Measurements from ENCODE around the gene GAS6.

Gene GAS6

DNA sequence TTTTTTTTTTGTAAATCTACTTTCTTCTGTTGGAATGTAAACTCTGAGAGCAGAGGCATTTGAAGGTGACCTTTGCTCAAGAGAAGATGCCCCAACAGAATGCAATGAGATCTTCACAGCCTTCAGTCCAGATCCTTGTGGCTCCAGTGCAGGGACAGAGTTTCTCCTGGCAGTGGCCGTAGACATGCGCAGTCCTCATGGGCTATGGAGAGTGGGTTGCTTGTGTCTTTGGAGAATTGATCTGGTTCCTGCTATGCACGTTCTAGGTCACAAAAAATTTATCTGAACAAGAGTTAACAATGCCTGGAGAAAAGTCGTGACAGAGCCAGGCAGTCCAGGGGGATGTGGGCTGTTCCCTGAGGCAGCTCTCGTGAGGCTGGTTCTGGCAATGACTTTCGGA lies 74.7 kb downstream of the GAS6 start:
- no peaks in the 10 kb centered on the region for H3K4me1 Mint-ChIP-seq
- no peaks in the 10 kb centered on the region for H3K36me3 Mint-ChIP-seq (ENCODE audit: low read depth)
- no peak overlapping the region for H3K27ac Mint-ChIP-seq
- no peaks in the 10 kb centered on the region for H3K9me3 Mint-ChIP-seq
- TF ChIP-seq, protein P1, sequence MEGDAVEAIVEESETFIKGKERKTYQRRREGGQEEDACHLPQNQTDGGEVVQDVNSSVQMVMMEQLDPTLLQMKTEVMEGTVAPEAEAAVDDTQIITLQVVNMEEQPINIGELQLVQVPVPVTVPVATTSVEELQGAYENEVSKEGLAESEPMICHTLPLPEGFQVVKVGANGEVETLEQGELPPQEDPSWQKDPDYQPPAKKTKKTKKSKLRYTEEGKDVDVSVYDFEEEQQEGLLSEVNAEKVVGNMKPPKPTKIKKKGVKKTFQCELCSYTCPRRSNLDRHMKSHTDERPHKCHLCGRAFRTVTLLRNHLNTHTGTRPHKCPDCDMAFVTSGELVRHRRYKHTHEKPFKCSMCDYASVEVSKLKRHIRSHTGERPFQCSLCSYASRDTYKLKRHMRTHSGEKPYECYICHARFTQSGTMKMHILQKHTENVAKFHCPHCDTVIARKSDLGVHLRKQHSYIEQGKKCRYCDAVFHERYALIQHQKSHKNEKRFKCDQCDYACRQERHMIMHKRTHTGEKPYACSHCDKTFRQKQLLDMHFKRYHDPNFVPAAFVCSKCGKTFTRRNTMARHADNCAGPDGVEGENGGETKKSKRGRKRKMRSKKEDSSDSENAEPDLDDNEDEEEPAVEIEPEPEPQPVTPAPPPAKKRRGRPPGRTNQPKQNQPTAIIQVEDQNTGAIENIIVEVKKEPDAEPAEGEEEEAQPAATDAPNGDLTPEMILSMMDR (IDR thresholded peaks at IDR 0.05; ENCODE audit: unreplicated experiment in 3 of 3), result no peak
- H3K4me3 Mint-ChIP-seq, result no peak overlapping the region
- H3K27me3 Mint-ChIP-seq (ENCODE audit: low read depth), result peaks cover 21% of the 10 kb centered on the region

DNA sequence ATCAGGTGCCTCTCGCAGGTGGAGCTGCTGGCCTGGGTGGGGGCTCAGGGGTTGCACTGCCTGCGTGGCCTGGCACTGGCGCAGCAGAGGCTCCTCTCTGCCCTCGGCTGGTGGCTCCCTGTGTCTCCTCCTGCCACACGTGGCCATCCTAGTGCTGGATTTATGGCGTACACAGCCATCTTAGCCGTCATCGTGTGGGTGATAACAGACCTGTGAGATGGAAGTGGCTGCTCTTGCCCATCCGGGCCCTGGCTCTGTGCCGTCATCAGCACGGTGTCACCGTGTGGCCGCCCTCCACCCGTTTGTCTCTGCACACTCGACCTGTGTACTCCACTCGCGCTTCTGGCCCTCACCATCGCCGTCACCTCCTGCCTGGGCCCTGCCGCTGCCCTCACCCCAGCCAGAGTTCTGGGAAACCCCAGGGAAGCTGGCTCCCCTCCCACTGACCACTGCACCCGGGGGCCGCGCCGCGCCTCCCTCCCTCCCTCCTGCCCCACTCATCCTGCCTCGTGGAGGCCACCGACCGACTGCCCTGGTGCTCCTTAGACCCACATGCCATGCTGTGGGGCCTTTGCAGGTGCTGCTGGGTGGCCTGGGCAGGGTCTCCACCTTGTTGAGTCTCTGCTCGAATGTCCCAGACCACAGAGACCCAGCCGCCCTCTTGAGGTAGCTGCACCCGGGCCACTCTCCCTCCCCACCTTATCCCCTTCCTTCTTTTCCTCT lies 75.3 kb downstream of the GAS6 start:
- no peak overlapping the region for H3K27ac Mint-ChIP-seq
- no peaks in the 10 kb centered on the region for H3K9me3 Mint-ChIP-seq
- TF ChIP-seq, protein P1 (IDR thresholded peaks at IDR 0.05; ENCODE audit: unreplicated experiment in 3 of 3), result no peak
- H3K27me3 Mint-ChIP-seq (ENCODE audit: low read depth), result peaks cover 25% of the 10 kb centered on the region
- H3K4me3 Mint-ChIP-seq, result no peak overlapping the region
- no peaks in the 10 kb centered on the region for H3K36me3 Mint-ChIP-seq (ENCODE audit: low read depth)
- no peaks in the 10 kb centered on the region for H3K4me1 Mint-ChIP-seq

DNA sequence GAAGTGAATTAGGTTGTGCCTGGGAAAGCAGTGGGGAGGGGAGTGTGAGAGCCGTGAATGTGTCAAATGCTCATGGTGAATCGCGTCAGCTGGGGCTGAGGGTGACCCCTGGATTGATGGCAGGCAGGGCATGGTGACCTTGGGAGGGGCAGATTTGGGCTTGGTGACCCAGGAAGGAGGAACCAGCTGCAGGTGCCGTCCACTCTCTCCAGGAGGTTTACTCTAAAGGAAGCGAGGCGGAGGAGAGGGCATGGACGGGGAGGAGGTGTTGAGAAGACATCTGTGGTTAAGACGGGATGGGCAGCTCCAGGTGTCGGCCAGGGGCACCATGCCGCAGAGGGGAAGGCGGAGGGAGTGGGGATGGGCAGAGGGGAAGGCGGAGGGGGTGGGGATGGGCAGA lies 76.2 kb downstream of the GAS6 start:
- Mint-ChIP-seq H3K9me3 (no peaks in the 10 kb centered on the region), H3K4me3 (no peak overlapping the region), H3K27ac (no peak overlapping the region), H3K36me3 (ENCODE audit: low read depth) (no peaks in the 10 kb centered on the region), H3K27me3 (ENCODE audit: low read depth) (peaks cover 32% of the 10 kb centered on the region), H3K4me1 (no peaks in the 10 kb centered on the region)
- TF ChIP-seq, protein P1 (IDR thresholded peaks at IDR 0.05; ENCODE audit: unreplicated experiment in 3 of 3), result no peak

DNA sequence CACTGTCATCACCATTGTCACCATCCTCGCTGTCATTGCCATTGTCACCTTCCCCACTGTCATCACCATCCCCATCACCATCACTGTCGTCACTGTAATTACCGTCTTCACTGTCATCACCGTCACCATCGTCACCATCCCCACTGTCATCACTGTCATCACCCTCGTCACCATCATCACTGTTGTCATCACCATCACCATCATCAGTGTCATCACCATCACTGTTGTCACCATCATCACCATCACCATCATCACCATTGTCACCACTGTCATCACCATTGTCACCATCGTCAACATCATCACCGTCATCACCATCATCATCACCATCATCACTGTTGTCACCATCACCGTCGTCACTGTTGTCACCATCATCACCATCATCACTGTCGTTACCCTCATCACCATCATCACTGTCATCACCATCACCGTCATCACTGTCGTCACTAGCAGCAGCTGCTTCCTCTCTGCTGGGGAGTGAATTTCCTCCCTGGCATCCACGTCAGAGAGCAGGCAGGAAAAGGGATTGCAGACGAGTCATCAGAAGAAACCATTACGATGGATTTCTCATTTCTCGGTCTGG lies 77.5 kb downstream of the GAS6 start:
- no peaks in the 10 kb centered on the region for H3K4me1 Mint-ChIP-seq
- no peaks in the 10 kb centered on the region for H3K36me3 Mint-ChIP-seq (ENCODE audit: low read depth)
- H3K4me3 Mint-ChIP-seq, result no peak overlapping the region
- H3K27ac Mint-ChIP-seq, result no peak overlapping the region
- TF ChIP-seq, protein P1 (IDR thresholded peaks at IDR 0.05; ENCODE audit: unreplicated experiment in 3 of 3), result no peak
- peaks cover 34% of the 10 kb centered on the region for H3K27me3 Mint-ChIP-seq (ENCODE audit: low read depth)
- H3K9me3 Mint-ChIP-seq, result no peaks in the 10 kb centered on the region

DNA sequence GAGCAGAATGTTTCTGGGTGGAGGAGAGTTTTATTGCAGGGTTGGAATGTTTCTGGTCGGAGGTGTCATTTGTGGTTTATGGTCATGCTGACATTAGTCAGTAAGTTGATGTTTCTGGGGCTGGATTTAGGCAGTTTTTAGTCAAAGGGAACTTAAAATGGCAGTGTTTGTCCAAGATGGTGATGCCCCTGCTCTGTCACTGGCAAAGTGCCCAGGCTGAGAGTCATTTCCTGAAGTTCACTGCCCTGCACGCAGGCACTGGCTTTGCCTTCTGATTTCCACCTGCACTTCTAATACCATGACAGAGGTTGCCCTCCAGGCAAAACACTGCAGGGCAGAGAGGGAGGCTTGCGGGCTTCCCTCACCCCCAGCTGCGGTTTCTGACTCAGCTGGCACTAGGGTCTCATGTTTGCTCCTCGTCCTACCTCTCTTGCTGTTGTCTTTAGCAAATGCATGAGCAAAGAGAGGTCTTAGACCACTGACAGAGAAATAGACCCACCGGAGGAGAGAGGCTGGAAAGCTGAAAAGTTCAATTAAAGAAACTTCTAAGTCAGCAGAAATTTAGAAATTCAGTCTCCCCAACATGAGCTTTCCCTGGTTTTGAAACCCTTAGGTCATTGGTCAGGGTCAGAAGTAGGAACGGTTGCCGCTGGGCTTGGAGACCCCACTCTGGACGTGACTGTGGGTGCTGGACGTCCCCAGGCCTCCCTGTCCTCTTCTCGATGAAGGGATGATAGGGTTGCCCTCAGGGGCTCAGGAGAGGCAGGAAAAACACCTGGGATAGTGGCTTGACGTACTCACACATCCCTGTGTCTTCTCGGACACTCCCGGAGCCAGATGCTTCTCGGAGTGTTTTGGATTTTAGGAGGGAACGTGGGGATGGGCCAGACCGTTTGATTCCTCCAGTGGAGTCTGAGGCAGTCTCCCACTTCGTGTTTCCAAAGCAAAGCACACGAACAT lies 78.5 kb downstream of the GAS6 start:
- H3K4me1 Mint-ChIP-seq, result no peaks in the 10 kb centered on the region
- H3K27me3 Mint-ChIP-seq (ENCODE audit: low read depth), result peaks cover 36% of the 10 kb centered on the region
- H3K36me3 Mint-ChIP-seq (ENCODE audit: low read depth), result no peaks in the 10 kb centered on the region
- H3K27ac Mint-ChIP-seq, result no peak overlapping the region
- no peak overlapping the region for H3K4me3 Mint-ChIP-seq
- H3K9me3 Mint-ChIP-seq, result no peaks in the 10 kb centered on the region
- TF ChIP-seq, protein P1 (IDR thresholded peaks at IDR 0.05; ENCODE audit: unreplicated experiment in 3 of 3), result no peak

All from nephron (organoid).